HG02981 (cell line): ENCODE measurements around the gene TBC1D22A.

ENCODE experiments used
- ATAC-seq: cut with Tn5 transposase; IDR thresholded peaks from one replicate; pipeline ENCODE4 v1.9.1; 2021; ENCODE audit warnings: mild to moderate bottlenecking, moderate library complexity; ENCODE audit not compliant: unreplicated experiment

Gene TBC1D22A

DNA sequence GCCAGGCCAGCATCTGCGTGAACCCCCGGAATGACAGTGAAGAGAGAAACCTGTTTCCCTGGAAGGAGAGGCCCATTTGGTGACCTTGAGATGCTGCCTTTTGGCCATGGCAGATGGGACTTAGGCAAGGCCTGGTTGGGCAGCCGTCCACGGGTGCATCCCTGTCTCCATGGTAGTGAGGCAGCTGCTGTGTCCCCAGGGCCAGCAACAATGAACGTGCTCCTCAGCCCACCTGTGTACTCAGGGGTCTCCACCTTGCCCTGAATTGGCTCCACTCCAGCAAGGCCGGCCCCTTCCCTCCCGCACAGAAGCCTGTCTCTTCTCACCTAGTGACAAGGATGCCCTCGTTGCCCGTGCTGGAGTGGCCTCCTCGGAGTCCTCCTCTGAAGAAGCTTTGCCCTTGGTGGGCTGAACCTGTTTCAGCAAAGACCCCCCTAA, 441.1 kb downstream of the TBC1D22A start:
- ATAC-seq = no peak

DNA sequence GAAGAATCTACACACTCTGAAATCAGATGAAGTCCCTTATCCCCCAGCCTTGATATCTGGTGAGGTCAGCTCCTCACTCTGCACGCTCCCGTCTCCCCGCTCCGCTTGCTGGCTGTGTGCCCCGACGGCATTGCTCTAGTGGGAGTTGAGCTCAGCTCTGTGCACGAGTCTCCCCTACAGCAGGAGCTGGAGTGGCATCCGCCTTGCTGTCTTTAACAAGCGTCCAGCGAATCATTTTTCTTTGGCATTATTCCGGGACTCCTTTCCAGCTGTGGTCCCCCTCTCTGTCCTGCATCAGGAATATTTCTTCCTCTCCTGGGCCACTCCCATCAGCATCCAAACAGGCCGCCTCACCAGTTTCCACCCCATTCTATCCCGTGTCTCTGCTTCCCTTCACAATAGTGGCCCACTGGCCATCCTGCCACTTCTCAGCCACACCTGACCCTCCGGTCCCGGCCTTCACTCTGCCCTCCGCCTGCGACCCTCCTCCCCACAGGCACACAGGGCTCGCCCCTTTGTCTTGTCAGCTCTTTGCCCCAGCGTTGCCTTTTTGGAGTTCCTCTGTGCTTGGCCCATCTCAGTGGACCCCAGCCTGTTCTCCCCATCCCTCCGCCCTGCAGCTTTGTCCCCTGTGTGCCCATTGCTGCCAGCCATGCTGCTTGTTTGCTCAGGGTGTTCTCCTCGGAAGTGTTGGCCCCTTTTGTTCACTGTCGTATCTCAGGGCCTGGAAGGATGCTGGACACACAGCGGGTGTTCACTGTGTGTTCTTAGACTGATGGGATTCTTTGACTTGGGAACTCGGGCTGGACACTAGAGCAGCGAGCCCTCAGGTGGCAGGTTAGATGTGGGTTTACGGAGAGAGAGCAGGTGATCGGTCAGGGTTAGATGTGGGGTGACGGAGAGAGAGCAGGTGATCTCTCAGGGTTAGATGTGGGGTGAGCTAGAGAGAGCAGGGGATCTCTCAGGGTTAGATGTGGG, 441.8 kb downstream of the TBC1D22A start:
- ATAC-seq = no peak

DNA sequence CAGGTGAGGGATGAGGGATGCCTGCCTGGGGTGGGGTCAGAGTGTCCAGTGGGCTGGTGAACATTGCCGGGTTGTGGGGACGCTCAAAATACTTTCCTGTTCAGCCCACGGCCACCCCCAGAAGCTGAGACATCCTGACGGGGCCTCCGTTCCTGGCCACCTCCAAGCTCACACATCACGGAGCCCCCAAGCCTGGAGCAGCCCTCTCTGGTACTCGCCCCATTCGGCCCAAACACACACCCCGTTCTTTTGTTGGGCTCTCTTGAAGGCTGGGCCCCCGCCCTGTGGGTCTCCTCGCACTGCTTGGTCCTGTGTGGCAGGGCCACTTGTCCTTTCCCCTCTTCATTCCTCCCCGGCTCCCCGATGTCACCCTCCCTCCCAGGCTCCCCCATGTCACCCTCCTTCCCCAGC, 442.6 kb downstream of the TBC1D22A start:
- no peak for ATAC-seq

DNA sequence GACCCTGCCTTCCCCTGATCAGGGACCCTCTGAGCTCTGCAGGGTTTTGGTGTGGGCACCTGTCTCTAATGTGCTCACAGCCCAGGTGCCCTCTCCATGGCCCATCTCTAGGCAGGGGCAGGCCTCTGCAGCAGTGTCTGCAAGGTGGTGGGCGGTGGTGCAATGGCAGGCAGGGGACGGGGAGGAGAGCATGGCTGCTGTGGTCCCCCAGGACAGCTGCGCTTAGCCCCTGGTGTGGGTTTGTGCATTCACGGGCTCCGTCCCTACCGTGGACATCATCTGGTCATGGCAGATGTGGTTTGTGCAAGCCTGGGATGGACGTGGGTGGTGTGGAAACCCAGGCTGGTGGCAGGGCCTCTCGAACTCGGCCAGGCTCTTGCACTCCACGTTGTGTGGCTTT, 443.1 kb downstream of the TBC1D22A start:
- no peak for ATAC-seq

- ATAC-seq = no peak
Observed at GRCh38 chr22:47206164-47206563, 443.7 kb downstream of the TBC1D22A start.

DNA sequence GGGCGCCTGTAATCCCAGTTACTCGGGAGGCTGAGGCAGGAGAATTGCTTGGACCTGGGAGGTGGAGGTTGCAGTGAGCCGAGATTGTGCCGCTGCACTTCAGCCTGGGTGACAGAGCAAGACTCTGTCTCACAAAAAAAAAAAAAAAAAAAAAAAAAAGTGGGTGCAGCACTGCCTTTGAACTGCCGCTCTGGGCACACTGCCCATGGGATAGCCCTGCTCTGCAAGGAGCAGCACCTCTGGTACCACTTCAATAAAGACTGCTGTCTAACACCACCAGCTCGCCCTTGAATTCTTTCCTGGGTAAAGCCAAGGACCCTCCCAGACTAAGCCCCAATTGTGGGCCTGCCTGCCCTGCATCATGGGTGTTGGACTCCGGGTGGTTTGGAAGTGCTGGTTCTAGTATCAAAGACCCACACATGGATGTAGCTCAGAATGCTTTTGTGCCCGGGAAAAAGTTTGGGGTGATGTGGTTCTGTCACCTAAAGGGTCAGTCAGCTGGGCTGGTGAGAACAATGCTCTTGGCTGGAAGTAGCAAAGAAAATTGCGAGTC, 444.3 kb downstream of the TBC1D22A start:
- no peak for ATAC-seq

GRCh38 chr22:47207387-47207786, 444.9 kb downstream of the TBC1D22A start:
- no peak for ATAC-seq

- ATAC-seq = no peak
Observed at GRCh38 chr22:47207846-47208554, 445.6 kb downstream of the TBC1D22A start.

GRCh38 chr22:47208630-47209029, 446.2 kb downstream of the TBC1D22A start:
- no peak for ATAC-seq

GRCh38 chr22:47209040-47209514, 446.6 kb downstream of the TBC1D22A start:
- no peak for ATAC-seq

GRCh38 chr22:47209547-47210023, 447.1 kb downstream of the TBC1D22A start:
- ATAC-seq = no peak

DNA sequence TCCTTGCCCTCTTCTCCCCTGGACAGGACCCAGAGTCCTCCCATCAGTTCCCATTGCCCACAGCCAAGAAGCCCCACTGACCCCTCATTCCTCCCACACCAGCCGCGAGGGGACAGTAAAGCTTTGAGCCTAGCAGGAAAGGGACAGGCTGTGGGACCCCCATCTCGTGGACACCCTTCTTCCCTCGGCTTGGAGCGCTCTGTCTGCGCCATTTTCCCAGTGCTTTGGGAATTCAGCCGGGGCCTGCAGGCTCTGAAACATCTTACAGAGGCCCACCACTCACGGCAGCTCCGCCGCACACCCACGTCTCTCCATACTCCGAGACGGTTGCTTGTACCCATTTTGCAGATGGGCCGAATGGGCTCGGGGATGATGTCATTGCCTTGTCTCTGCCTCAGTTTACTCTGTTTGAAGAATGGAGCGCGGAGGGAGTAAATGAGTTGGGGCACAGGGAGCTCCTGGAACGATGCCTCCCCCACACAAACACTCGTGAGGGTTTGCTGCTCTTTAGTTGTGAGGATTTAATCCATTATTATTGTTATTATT, 447.7 kb downstream of the TBC1D22A start:
- no peak for ATAC-seq

- ATAC-seq = no peak
Observed at GRCh38 chr22:47210686-47211085, 448.2 kb downstream of the TBC1D22A start.

DNA sequence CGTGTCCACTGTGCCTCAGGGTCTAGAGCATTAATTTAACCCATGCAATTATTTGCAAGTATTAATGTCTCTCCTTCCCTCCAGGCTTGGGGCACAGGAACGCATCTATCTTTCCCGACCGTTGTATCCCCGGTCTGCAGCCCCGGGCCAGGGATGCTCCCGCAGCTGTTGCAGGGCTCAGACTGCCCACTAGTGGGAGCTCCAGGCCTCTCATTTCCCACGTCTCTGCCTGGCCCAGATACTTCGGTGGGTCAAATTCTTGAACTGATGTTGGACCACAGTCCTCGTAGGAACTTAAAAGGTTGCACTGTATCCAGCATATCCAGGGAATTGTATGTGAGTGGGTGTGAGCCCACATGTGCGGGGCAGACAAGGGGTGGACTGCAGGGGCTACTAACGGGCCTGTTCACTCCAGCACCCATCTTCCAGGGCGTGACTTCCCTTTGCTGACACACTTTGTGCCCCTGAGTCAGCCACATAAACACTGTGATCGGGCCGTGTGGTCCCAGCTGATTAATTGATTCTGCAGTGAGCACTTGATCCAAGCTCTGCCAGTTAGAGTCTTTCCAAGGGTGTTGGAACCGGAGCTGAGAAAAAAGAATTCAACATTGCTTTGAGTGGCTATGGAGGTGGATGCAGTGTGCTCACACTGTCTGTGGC, 451.3 kb downstream of the TBC1D22A start:
- ATAC-seq = no peak

GRCh38 chr22:47215851-47216250, 453.4 kb downstream of the TBC1D22A start:
- no peak for ATAC-seq

GRCh38 chr22:47218671-47219070, 456.2 kb downstream of the TBC1D22A start:
- ATAC-seq = no peak

DNA sequence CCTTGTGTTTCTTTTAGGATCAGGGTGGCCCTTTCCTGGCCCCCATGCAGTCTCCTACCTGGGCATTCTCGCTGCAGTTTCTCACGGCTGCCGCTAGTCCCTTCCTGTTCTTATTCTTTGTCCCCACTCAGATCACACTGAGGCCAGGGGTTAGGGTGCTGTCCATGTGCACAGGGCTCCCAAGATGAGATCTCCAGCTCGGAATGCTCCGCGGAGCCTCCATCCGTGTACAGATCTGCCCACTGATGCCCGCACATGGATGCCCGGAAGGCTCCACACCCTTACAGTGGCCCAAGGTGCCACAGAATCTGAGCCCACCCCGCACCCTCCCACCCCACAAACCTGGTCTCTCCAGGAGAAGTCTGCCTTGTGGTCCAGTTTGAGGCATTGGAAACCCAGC, 457.3 kb downstream of the TBC1D22A start:
- no peak for ATAC-seq

- ATAC-seq = no peak
Observed at GRCh38 chr22:47220752-47221151, 458.3 kb downstream of the TBC1D22A start.

- no peak for ATAC-seq
Observed at GRCh38 chr22:47221840-47222615, 459.6 kb downstream of the TBC1D22A start.
